GM21367 (cell line): ENCODE measurements around the gene NRM.
"Not testable (repeated sequence)": the region's sequence is repeated elsewhere in the genome, so short reads cannot be mapped to it uniquely, and the experiment has no call there.

Source experiments
- ATAC-seq: cut with Tn5 transposase; IDR thresholded peaks from one replicate; pipeline ENCODE4 v1.9.1; 2021; ENCODE audit not compliant: unreplicated experiment

Gene NRM

DNA sequence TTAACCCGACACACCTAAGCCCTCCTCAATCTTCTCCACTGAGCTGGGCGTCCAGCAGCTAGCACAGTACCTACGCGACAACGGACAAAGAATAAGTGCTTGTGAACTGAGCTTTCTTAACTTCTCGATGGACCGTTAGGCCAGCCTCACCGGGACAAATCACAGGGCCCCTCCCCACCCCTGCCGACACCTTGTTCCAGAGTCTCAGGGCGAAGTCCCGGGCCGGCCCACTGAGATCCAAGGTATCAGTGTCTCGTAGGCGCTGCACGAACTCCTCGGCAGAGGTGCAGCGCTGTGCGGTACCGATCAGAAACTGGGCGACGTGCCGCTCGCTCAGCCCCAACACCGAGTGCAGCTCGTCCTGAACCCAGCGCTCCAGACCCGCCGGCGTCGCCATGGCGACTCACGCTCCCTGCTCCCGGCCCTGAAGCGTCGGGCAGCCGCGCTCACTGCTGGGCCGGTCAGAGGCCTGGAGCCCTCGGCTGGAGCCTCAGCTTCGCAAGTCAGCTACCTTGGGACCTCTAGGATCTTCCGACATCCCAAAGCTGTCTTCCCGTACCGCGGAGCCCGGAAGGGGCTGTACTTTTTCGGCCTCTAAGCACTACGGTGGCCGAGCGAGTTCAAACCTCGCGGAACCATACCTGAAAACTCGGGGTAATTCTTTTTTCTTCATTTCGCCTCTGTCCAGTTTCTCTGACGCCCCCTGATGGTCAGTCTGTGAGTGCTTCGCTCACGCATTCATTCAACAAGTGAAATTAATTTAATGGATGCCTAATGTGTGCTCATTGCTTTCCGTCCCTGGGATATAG, 18.1 kb downstream of the NRM start, which contains the start of gene DHX16:
TSS of gene DHX16 (minus strand) at position 562 of the 809 bp plus-strand sequence. CDS start at position 397, 165 bp downstream.
- ATAC-seq, result peak; percentile 61

DNA sequence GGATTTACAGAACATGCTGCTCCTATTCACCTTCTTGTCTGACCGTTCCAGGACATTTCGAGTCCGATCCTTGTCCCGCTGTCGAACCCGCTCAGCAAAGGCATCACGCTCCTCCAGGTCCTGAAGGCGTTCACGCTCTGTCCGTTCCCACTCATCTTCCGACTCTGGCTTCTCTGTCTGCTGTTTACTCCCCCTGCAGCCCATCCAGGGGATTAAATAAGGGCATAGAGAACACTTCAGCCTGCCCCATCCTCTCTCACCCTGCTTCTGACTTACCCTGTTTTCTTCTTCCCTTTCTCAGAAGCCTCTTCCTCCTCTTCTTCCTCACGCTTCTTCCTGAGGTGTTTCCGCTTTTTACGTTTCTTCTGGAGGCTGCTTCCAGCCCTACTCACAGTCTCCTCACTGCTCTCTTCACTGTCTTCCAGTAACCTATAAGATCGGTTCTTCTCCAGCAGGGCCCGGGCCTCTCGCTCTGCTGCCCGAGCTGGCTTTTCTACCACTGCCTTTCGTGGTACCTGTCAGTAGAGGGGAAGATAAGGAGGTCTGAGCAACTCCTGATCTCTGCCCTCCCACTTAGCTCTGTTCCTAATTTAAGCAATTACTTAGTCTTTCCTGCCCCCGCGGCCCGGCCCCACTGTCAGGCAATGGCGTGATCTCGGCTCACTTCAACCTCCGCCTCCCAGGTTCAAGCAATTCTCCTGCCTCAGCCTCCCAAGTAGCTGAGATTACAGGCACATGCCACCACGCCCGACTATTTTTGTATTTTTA, 19.8 kb downstream of the NRM start:
- ATAC-seq, result no peak

DNA sequence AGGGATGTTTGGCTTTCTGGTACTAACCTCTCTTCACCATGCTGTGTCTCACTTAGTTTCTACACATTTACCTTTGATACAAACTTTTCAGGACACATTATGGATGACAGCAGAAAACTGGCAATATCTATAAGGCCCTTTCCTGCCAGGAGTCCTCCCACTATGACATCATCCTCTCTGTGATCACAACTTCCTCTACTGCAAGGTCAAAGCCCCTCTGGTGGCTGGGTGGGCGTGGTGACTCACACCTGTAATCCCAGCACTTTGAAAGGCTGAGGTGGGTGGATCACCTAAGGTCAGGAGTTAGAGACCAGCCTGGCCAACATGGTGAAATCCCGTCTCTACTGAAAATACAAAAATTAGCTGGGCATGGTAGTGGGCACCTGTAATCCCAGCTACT, 24.5 kb downstream of the NRM start:
- not testable (repeated sequence) for ATAC-seq

- ATAC-seq, result no peak
Measured at GRCh38 chr6:30664994-30665767, 25.6 kb downstream of the NRM start.

- not testable (repeated sequence) for ATAC-seq
Measured at GRCh38 chr6:30657922-30658321, 32.9 kb downstream of the NRM start.

GRCh38 chr6:30657454-30657853, 33.3 kb downstream of the NRM start:
- no peak for ATAC-seq

DNA sequence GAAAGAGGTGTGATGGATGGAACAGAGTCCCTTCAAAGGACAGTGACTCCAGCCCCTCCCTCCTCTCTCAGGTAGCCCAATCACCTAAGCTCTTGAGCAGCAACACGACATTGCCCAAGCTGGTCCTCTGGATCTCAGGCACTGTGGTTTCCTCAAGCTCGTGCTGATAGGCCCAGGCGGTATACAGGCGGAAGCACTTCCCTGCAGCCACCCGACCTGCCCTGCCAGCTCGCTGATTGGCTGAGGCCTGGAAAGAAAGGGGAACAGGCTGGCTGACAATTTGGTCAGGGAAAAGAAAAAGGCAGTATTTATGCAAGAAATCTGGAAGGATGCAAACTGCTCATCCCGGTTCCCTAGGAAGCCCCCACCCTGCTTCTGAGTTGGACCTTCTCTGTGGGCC, 34.3 kb downstream of the NRM start:
- ATAC-seq, result no peak

DNA sequence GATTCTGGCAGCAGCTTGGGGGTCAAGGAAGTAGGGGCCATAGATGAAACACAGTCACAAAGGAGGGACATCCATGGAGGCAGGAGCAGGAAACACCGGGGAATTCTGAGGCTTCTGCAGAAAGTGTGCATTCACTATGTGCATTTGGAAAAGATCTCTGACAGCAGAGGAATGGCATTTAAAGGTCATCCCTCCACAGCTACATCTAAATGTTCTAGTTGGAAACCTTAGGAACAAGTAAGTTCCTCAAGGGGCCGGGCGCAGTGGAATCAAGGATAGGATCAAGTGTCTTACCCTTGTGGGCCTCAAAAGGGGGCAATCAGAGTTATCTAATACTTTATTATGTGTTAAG, 35.1 kb downstream of the NRM start:
- no peak for ATAC-seq

- no peak for ATAC-seq
Measured at GRCh38 chr6:30654798-30655742, 35.7 kb downstream of the NRM start.

GRCh38 chr6:30651143-30651542, 39.6 kb downstream of the NRM start:
- no peak for ATAC-seq

GRCh38 chr6:30647242-30648116, 43.3 kb downstream of the NRM start:
- ATAC-seq, result peak; percentile 50

GRCh38 chr6:30646450-30647241, 44.1 kb downstream of the NRM start, which contains the start of gene C6orf136:
C6orf136 (plus strand) TSS chr6:30647133; CDS start chr6:30647232, 99 bp downstream.
- peak; percentile 44 for ATAC-seq

- no peak for ATAC-seq
Measured at GRCh38 chr6:30645989-30646388, 44.8 kb downstream of the NRM start.

- ATAC-seq, result no peak
Measured at GRCh38 chr6:30644769-30645168, 46.0 kb downstream of the NRM start.

- no peak for ATAC-seq
Measured at GRCh38 chr6:30643656-30644055, 47.1 kb downstream of the NRM start.

GRCh38 chr6:30641048-30641447, 49.7 kb downstream of the NRM start:
- ATAC-seq, result no peak

- ATAC-seq, result no peak
Measured at GRCh38 chr6:30640481-30640880, 50.3 kb downstream of the NRM start.
